ENCODE results near the gene ACOX3.

DNA sequence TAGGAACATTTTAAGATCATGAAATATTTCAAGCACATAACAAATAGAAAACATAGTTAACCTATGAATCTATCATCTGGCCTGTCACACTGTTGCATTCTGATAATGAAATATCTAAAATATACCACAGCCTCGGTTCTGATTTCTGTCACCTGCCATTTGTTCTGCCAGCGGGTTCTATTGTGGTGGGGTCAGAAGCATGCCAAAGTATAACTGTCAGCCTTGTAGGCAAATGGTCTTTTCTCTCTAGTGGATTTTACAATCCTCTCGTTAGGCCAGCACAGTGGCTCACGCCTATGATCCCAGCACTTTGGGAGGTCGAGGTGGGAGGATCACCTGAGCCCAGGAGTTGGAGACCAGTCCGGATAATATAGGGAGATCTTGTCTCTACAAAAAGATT, 123.0 kb downstream of the ACOX3 start:
- TF ChIP-seq POLR2A (IDR thresholded peaks at IDR 0.05) (no peak), POLR2AphosphoS5 (IDR thresholded peaks at IDR 0.05) (no peak), EP300 (IDR thresholded peaks at IDR 0.05; ENCODE audit: low read depth) (no peak)
- TF ChIP-seq, protein P1, sequence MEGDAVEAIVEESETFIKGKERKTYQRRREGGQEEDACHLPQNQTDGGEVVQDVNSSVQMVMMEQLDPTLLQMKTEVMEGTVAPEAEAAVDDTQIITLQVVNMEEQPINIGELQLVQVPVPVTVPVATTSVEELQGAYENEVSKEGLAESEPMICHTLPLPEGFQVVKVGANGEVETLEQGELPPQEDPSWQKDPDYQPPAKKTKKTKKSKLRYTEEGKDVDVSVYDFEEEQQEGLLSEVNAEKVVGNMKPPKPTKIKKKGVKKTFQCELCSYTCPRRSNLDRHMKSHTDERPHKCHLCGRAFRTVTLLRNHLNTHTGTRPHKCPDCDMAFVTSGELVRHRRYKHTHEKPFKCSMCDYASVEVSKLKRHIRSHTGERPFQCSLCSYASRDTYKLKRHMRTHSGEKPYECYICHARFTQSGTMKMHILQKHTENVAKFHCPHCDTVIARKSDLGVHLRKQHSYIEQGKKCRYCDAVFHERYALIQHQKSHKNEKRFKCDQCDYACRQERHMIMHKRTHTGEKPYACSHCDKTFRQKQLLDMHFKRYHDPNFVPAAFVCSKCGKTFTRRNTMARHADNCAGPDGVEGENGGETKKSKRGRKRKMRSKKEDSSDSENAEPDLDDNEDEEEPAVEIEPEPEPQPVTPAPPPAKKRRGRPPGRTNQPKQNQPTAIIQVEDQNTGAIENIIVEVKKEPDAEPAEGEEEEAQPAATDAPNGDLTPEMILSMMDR (IDR thresholded peaks at IDR 0.05), result no peak
